GM20000 (cell line): ENCODE data around the gene PRR33.

Source experiments
- DNase-seq: peaks from one replicate; pipeline ENCODE4 v3.0.0; 2012; ENCODE audit warnings: low spot score
- TF ChIP-seq, protein P1 (sequence below): IDR thresholded peaks from 2 replicates; pipeline ENCODE4 v1.5.1; 2012; ENCODE audit warnings: mild to moderate bottlenecking, control low read depth; ENCODE audit errors: extremely low read depth, missing control alignments

PRR33 gene

DNA sequence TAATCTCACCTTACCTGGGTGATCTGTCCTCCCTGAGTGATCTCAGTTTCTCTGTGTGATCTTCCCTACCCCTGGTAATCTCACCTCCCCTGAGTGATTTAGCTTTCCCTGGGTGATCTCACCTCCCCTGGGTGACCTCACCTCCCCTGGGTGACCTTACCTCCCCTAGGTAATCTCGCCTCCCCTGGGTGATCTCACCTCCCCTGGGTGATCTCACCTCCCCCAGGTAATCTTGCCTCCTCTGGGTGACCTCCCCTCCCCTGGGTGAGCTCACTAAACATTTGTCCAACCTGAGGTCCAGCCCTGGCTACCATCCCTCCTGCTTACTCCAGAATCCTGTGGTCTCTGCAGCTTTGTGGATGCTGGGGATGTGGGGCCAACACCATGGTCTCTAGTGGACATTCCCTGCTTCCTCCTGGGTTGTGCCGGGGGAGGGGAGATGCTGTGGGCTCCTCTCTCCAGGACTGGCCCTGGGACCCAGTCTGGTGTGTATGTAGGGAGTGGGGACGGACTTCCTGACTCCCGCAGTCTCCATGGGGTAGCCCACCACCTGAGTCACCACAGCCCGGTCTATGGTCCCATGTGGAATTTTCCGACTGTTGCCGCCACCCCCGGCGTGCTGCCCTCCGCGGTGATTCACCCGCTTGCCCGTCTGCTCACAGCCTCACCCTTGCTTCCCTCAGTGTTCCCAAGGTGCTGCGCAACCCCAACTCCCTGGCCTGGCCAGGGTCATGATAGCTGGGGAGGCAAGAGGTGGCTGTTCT lies 28.9 kb downstream of the PRR33 start:
- no peak for DNase-seq
- TF ChIP-seq, protein P1, sequence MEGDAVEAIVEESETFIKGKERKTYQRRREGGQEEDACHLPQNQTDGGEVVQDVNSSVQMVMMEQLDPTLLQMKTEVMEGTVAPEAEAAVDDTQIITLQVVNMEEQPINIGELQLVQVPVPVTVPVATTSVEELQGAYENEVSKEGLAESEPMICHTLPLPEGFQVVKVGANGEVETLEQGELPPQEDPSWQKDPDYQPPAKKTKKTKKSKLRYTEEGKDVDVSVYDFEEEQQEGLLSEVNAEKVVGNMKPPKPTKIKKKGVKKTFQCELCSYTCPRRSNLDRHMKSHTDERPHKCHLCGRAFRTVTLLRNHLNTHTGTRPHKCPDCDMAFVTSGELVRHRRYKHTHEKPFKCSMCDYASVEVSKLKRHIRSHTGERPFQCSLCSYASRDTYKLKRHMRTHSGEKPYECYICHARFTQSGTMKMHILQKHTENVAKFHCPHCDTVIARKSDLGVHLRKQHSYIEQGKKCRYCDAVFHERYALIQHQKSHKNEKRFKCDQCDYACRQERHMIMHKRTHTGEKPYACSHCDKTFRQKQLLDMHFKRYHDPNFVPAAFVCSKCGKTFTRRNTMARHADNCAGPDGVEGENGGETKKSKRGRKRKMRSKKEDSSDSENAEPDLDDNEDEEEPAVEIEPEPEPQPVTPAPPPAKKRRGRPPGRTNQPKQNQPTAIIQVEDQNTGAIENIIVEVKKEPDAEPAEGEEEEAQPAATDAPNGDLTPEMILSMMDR: no peak

DNA sequence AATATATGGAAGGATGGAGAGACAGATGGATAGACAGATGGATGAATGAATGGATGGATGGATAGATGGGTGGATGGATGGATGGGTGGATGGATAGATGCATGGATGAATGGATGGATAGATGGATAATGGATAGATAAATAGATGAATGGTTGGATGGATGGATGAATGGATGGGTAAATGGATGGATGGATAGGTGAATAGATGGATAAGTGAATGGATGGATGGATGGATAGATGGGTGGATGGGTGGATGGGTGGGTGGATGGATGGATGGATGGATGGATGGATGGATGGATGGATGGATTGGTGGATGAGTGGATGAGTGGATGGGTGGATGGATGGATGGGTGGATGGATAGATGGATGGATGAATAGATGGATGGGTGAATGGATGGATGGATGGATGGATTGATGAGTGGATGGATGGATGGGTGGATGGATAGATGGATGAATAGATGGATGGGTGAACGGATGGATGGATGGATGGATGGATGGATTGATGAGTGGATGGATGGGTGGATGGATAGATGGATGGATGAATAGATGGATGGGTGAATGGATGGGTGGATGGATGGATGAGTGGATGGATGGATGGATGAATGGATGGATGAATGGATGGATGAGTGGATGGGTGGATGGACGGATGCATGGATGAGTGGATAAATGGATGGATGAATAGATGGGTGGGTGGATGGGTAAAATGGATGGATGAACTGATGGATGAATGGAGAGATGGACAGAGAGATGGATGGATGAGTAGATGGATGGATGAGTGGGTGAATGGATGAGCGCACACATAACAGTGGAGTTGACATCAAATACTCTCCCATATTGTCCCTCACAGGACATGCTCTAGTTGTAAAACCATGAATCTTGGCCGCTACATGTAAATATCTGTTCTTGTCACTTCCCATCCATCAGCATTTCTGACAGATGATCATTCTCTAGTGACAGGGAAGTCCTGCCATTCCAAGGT lies 30.0 kb downstream of the PRR33 start:
- TF ChIP-seq, protein P1: no peak
- DNase-seq: no peak

DNA sequence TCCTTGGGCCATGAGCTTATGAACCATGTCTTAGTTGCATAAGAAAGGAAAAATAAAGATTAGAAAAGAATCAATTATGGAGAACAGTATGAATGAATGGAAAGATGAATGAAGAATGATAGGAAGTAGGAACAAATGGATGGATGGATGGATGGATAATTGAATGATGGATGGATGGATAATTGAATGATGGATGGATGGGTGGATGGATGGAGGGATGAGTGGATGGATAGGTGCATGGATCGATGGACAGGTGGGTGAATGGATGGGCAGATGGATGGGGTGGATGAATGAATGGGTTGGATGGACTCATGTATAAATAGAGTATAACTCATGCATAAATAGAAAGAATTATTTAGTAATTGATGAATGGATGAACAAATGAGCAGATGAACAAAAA lies 31.6 kb downstream of the PRR33 start:
- TF ChIP-seq, protein P1: no peak

DNA sequence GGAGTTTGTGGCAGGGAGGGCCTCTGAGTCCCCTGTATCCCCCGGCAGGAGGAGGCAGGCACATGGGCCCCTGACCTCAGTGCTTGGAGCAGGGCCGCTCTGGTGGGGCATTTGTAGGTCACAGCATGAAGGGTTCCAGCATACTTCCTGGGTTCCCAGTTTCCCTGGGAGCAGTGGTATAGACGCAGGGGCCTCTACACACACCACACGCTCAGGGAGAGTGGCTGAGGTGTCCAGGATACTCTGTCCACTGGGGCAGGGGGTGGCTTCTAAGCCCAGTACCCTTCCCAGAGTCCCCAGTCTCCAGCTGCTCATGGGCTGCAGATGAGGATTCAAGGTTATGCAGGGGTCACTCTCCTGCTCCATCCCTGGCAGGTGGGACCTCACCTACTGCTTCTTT lies 32.7 kb downstream of the PRR33 start:
- no peak for DNase-seq
- TF ChIP-seq, protein P1: no peak

More for the DNA sequence above, 31.6 kb downstream of the PRR33 start:
- DNase-seq: no peak

DNA sequence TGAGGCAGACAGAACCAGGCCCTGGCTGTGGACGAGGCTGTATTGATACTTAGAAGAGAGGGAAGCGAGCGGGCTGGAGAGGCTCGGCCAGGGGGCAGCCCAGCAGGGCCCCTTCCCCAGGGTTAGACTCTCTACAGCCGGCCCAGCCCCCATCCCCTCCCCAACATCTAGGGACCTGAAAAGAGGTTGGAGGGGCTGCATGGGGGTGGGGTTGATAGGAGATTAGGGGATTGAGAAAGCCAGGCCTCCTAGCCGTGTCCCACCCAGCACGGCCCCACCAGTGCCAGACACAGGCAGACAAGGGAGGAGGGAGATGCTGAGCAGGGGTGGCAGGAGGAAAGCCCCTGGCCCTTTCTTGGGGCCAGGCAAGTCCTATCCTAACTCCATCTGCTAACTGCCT lies 33.1 kb downstream of the PRR33 start:
- TF ChIP-seq, protein P1: no peak
- no peak for DNase-seq

DNA sequence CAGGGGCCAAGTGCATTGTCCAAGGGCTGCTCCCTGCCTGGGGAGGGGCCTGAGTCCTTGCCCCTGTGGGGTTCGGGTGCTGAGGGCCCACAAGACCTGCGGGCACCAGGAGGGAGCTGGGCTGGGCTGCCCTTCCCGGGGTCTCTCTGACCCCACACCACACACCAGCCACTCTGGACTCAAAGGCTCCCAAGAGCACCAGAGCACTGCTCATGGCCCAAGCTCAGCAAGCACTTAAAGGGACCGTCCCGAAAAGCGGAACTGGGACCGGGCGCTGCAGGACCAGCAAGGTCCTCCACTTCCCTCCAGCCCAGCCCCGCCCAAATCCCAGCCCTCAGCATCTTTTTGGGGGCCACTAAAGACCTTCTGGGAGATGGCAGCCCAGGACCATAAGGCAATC lies 33.5 kb downstream of the PRR33 start:
- TF ChIP-seq, protein P1: no peak
- no peak for DNase-seq

DNA sequence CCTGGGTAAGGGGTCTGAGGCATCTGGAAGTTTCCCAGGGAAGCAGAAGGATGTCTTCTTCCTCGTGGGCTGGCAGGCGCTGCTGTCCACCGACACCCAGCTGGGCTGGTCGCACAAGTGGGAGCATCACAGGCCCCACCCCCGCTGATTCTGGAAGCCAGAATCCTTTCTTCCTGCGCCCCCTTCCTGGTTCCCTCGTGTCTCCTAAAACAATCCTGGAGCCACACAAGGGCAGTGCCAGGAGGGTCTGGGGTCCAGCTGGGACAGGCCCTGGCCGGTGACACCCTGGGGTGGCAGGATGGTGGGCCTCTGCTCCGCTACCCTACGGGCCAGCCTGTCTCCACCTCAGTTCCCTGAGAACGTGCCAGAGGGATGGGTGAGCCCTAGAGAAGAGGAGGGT lies 34.6 kb downstream of the PRR33 start:
- TF ChIP-seq, protein P1: no peak
- no peak for DNase-seq
